Measurements from ENCODE around the gene RTP5. TPM values are rescaled to one million over a fixed set of nuclear protein-coding genes. Genes with fewer than 3 reads are reported as not detected.

The RTP5 gene
- total RNA-seq, 1 donor from 2014 or later: not detected

DNA sequence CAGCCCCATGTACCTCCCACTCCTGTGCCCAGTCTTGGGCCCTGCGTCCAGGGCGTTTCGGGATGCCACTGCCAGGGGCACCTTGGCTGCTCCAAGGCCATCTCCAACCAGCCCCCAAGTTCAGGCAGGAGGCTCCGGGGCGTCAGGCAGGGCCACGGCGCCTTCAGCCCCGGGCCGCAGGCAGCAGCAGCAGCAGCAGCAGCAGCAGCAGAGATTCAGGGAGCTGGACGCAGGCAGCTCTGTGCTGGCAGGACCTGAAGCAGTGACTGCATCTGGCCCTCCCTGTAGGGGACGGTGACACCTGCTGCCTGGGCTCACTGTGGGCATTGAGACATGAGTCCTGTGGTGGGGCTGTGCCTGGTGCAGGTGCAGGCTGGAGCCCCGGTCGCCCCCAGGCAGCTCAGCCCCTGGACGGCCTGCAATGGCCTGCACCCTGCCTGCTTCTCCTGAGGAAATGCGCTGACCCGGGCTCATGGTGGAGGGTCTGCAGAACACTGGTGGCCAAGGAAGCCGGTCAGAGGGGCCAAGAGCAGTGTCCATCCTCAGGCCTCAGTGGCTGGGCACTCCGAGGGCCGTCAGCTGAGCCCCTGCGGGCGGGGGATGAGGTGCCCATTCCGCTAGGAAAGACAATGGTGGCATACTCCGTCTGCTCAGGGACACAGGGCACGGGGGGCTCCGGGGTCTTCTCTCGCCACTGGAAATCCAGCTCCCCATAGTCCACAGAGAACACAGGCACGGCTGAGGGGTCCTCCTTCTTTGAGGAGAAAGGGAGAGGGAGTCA lies 18.8 kb upstream of the RTP5 start:
- Histone ChIP-seq H3K27me3 (no peaks in the 10 kb centered on the region), H3K9me3 (no peaks in the 10 kb centered on the region), H3K27ac (no peak overlapping the region), H3K36me3 (no peaks in the 10 kb centered on the region), H3K4me1 (no peaks in the 10 kb centered on the region), H3K4me3 (no peak overlapping the region)
- TF ChIP-seq, protein P1, sequence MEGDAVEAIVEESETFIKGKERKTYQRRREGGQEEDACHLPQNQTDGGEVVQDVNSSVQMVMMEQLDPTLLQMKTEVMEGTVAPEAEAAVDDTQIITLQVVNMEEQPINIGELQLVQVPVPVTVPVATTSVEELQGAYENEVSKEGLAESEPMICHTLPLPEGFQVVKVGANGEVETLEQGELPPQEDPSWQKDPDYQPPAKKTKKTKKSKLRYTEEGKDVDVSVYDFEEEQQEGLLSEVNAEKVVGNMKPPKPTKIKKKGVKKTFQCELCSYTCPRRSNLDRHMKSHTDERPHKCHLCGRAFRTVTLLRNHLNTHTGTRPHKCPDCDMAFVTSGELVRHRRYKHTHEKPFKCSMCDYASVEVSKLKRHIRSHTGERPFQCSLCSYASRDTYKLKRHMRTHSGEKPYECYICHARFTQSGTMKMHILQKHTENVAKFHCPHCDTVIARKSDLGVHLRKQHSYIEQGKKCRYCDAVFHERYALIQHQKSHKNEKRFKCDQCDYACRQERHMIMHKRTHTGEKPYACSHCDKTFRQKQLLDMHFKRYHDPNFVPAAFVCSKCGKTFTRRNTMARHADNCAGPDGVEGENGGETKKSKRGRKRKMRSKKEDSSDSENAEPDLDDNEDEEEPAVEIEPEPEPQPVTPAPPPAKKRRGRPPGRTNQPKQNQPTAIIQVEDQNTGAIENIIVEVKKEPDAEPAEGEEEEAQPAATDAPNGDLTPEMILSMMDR (IDR thresholded peaks at IDR 0.05): no peak
- DNase-seq (no peak), ATAC-seq (no peak)
- intact Hi-C loops (cut with DNase I): no loop called here

DNA sequence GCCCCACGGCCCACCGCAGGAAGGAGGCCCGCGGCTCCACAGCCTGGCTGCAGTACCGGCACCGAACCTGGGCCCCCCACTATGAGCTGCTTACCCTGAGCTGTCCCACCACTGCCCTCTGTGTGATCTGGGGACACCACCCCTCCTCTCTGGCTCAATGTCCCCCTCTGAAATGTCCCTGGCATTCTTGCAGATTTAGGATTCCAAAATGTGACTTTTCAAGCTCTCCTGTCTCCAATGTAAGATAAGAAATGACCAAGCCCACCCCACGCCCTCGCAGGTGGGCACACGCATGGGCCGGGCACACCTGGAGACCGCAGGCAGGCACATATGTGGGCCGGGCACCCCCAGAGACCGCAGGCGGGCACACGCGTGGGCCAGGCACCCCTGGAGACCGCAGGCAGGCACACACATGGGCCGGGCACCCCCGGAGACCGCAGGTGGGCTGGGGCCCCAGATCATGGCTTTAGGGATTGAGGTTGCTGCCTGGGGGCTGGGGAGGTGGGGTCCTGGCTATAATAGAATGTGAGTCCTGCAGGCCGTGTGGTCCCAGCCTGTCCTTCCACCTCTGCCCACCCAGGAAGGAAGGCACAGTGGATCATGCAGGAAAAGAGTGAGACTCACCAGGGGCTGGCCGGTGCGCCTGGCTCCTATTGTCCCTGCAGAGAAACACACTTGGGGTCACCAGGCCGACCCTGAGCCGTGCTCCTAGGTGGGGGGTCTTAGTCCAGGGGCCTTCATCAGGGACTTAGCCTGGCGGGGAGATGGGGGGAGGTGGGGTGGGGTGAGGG lies 18.0 kb upstream of the RTP5 start:
- peak; percentile 49 for DNase-seq
- H3K36me3 ChIP-seq: no peaks in the 10 kb centered on the region
- intact Hi-C loops (cut with DNase I): no loop called here

DNA sequence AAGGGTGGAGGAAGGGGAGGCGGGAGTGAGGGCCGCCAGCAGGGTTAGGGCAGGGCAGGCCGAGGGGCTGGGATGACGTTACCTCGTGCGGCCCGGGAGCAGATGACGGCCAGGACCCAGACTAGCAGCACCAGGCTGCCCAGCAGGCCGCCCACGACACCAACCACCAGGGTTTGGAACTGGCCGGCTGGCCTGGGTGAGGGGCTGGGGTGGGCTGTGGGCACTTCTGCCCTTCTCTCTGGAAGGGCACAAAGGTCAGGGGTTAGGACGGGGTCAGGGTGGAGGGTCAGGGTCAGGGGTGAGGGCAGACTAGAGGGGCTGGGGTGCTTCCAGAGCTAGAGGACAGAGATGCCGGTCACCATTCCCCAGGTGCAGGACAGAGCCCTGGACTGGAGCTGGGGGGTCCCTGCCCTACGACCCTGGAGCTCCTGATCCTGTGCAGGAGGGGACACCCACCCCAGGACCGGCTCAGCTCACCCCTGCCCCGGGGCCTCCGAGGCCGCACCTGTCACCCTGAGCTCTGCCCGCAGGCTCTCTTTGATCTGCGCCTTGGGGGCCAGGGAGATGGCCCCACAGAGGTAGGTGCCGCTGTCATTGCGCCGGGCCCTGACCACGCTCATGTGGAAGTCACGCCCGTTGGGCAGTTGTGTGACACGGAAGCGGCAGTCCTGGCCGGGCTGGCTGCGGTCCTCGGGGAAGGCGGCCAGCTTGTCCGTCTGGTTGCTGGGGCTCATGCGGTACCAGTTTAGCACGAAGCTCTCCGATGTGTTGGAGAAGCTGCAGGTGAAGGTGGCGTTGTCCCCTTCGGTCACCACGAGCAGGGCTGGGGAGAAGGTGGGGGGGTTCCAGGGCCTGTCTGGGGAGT lies 17.2 kb upstream of the RTP5 start:
- H3K4me3 ChIP-seq: no peak overlapping the region
- TF ChIP-seq, protein P1 (IDR thresholded peaks at IDR 0.05): no peak
- no peak for ATAC-seq
- H3K9me3 ChIP-seq: no peaks in the 10 kb centered on the region
- DNase-seq: peak; percentile 62
- no peaks in the 10 kb centered on the region for H3K36me3 ChIP-seq
- H3K4me1 ChIP-seq: no peaks in the 10 kb centered on the region
- intact Hi-C loops (cut with DNase I): no loop called here
- H3K27ac ChIP-seq: no peak overlapping the region
- no peaks in the 10 kb centered on the region for H3K27me3 ChIP-seq

More for the DNA sequence above, 18.0 kb upstream of the RTP5 start:
- no peaks in the 10 kb centered on the region for H3K27me3 ChIP-seq
- H3K9me3 ChIP-seq: no peaks in the 10 kb centered on the region
- H3K27ac ChIP-seq: no peak overlapping the region
- ATAC-seq: no peak
- TF ChIP-seq, protein P1 (IDR thresholded peaks at IDR 0.05): no peak
- no peaks in the 10 kb centered on the region for H3K4me1 ChIP-seq
- no peak overlapping the region for H3K4me3 ChIP-seq

DNA sequence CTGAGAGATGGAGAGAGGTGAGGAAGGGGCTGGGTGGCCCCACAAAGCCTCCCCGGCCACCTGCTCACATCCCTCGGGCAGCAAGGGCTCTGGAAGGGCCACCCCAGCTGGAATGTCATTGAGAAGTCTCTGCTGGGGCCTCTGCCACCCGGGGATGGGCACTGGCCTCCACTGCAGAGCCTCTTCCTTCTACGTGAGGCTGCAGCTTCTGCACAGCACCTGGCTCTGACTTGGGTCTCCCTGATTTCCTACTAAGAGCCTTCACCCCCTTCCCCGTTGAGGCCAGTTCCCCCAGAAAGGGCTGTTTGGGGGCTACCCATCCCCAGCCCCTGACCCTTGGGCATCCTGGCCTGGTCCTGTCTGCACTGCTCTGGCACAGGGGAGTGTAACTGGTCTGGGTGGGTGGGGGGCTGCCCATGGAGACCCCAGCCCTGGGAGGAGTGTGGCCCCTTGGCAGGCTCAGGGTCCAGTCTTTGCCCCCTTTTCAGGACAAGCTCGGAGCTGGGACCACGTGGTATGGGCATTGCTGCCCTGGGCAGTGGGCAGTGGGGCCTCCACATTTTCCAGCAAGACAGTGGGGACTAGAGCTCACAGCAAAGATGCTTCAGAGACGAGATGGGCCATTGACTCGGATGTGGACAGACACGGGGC lies 16.4 kb upstream of the RTP5 start:
- no peak for DNase-seq
- H3K4me1 ChIP-seq: no peaks in the 10 kb centered on the region
- H3K4me3 ChIP-seq: no peak overlapping the region
- no peak for ATAC-seq
- TF ChIP-seq, protein P1 (IDR thresholded peaks at IDR 0.05): no peak
- no peak overlapping the region for H3K27ac ChIP-seq
- H3K9me3 ChIP-seq: no peaks in the 10 kb centered on the region
- no peaks in the 10 kb centered on the region for H3K36me3 ChIP-seq
- no peaks in the 10 kb centered on the region for H3K27me3 ChIP-seq
- intact Hi-C loops (cut with DNase I): no loop called here

Measured in upper lobe of right lung (tissue), 1 donor.